GM12891 (cell line): ENCODE data around the gene GDF11.
"Not testable (repeated sequence)": the region's sequence is repeated elsewhere in the genome, so short reads cannot be mapped to it uniquely, and the experiment has no call there.

Source experiments
- DNase-seq: peaks from one replicate; pipeline ENCODE4 v3.0.0; 2011; ENCODE audit warnings: low spot score; ENCODE audit not compliant: insufficient read length
- FAIRE-seq: peaks from 2 replicates; lab custom pipeline; 2011; peaks lifted over from hg19 to GRCh38; lab: Jason Lieb, UNC
- PAX5 ChIP-seq: IDR thresholded peaks from 2 replicates; pipeline ENCODE4 v1.6.1; 2011; ENCODE audit warnings: low read length, moderate library complexity, mild to moderate bottlenecking; ENCODE audit not compliant: insufficient read depth, severe bottlenecking
- POLR2A ChIP-seq: IDR thresholded peaks from 2 replicates; pipeline ENCODE4 v1.6.1; 2011; ENCODE audit warnings: low read depth, low read length, control low read depth
- POLR2AphosphoS5 ChIP-seq: IDR thresholded peaks from 2 replicates; pipeline ENCODE4 v1.6.1; 2011; ENCODE audit warnings: low read depth, low read length, control low read depth
- POU2F2 ChIP-seq: IDR thresholded peaks from 2 replicates; pipeline ENCODE4 v1.6.1; 2011; ENCODE audit warnings: low read depth, mild to moderate bottlenecking, control low read depth, low read length, moderate library complexity
- SPI1 ChIP-seq: IDR thresholded peaks from 2 replicates; pipeline ENCODE4 v1.6.1; 2011; ENCODE audit warnings: low read depth, low read length, control low read depth
- TAF1 ChIP-seq: IDR thresholded peaks from 2 replicates; pipeline ENCODE4 v1.6.1; 2011; ENCODE audit warnings: low read depth, low read length, control low read depth

GDF11 gene

DNA sequence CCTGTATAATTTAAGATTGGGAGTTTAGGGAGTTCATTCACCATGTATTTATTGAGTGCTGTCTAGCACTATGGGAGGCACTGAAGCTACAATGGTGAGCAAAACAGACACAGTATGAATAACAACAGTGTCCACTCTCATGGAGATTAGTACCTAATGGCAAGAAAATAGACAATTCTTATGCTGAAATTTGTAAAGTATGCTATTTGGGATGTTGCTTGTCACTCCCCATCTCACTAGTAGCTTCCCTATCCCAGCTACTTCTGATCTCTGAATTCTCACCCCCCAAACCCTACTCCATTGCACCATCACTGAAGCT is 4.0 kb downstream of the GDF11 start:
- DNase-seq (no peak), FAIRE-seq (no peak)
- no peak for TF ChIP-seq SPI1
- no peak for TF ChIP-seq PAX5
- TF ChIP-seq POLR2A: no peak
- no peak for TF ChIP-seq POU2F2
- no peak for TF ChIP-seq TAF1
- no peak for TF ChIP-seq POLR2AphosphoS5

DNA sequence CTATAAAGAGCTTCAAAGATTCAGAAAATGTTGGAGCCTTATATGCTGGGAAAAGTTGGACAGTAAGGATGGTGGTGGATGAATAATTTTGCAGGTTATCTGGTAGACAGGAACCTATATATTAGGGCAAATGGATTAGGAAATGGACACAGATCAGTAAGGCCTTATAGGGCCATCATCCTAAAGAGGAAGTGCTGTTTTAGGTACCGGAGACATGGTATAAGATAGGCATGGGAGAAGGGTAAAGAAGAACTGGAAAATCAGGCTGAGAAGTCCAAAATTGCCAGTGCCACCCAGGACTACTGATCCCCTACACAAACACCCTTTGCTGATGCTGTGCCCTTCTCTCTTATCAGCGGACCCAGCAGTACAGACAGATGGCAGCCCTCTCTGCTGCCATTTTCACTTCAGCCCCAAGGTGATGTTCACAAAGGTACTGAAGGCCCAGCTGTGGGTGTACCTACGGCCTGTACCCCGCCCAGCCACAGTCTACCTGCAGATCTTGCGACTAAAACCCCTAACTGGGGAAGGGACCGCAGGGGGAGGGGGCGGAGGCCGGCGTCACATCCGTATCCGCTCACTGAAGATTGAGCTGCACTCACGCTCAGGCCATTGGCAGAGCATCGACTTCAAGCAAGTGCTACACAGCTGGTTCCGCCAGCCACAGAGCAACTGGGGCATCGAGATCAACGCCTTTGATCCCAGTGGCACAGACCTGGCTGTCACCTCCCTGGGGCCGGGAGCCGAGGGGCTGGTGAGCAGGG is 5.5 kb downstream of the GDF11 start:
- no peak for TF ChIP-seq POLR2A
- TF ChIP-seq SPI1: peak; percentile 49
- DNase-seq: no peak
- no peak for FAIRE-seq

DNA sequence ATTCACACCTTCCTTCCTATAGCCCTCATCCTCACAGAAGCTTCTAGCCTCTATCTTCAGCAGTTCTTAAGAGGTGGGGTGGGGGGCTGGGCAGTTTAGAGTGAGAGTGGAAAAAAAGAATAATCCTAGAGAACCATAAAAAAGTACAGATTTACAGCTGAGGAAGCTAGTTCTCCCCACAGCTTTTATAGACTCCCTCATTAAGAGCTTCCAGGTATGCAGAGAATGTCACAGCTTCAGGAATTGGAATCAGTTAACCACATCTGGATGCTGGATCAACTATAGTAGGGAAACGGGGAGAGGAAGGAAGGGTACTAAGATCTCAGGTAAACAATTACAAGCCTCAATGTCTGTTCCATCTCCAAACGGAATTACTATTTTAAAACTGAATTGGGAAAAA is 12.3 kb downstream of the GDF11 start:
- no peak for DNase-seq
- FAIRE-seq: no peak
- TF ChIP-seq POU2F2 (no peak), SPI1 (no peak), POLR2AphosphoS5 (no peak), POLR2A (no peak), TAF1 (no peak), PAX5 (no peak)

DNA sequence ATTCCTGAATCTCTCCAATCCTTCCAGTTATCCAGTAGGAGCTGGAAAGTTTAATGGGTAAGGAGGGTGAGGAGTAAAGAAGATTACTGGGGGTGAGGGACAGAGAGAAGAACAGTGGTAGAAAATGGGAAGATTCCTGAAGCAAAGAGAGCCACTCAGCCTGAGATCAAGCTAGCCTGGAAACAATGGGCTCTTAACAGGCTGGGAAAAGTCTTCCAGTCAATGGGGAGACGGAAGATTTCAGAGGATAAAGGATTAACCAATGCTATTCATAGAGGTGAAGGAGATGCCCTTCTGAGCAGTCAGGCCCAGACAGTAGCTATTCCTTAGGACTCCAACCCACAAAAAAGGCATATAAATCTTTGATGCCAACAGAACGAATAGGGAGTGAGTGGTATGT is 14.8 kb downstream of the GDF11 start:
- TF ChIP-seq POLR2AphosphoS5: no peak
- no peak for TF ChIP-seq TAF1
- TF ChIP-seq SPI1: no peak
- no peak for TF ChIP-seq PAX5
- no peak for TF ChIP-seq POU2F2
- TF ChIP-seq POLR2A: no peak
- no peak for FAIRE-seq
- DNase-seq: no peak

DNA sequence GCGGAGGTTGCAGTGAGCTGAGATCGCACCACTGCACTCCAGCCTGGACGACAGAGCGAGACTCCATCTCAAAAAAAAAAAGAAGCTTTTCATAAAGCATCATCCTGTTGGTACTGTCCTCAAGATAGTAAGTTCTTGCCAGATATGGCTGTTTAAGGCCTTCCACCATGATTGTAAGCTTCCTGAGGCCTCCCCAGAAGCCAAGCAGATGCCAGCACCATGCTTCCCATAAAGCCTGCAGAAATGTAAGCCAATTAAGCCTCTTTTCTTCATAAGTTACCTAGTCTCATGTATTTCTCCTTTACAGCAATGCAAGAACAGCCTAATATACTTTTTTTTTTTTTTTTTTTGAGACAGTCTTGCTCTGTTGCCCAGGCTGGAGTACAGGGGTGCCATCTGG is 15.7 kb downstream of the GDF11 start:
- not testable (repeated sequence) for FAIRE-seq

DNA sequence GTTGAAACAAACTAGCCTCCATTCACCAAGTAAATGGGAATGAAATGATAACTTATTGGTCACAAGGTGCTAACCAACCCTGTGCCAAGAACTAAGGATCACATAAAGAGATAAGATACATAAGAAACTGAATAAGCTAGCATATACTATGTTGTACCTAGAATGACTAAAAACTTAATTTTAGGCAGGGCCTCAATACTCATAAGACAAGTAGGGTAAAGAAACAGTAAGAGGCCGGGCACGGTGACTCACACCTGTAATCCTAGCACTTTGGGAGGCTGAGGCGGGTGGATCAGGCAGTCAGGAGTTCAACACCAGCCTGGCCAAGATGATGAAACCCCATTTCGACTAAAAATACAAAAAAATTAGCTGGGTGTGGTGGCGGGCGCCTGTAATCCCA is 17.7 kb downstream of the GDF11 start:
- DNase-seq: no peak
- TF ChIP-seq POLR2A (no peak), PAX5 (no peak), POLR2AphosphoS5 (no peak), POU2F2 (no peak), SPI1 (no peak), TAF1 (no peak)
- no peak for FAIRE-seq

More for the DNA sequence above, 15.7 kb downstream of the GDF11 start:
- DNase-seq: not testable (repeated sequence)

DNA sequence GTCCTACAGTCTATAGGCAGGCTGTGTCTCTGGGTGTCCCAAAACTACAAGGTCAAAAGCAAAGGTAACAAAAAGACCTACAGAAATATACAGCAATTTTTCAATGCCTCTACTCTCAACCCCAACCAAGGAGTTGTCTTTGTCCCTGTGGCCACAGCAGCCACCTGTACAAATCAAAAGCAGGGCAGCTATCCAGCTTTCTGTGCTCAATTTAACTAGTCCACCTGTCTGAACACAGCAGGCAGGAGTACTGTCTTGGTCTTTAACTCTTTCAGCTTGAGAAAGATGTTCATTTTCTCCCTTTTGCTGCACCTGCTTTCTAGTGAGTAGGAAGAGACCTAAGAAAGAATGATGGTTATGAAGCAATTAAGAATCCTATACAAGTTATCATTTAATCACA is 19.7 kb downstream of the GDF11 start:
- DNase-seq (no peak), FAIRE-seq (no peak)
- no peak for TF ChIP-seq POLR2AphosphoS5
- TF ChIP-seq PAX5: no peak

DNA sequence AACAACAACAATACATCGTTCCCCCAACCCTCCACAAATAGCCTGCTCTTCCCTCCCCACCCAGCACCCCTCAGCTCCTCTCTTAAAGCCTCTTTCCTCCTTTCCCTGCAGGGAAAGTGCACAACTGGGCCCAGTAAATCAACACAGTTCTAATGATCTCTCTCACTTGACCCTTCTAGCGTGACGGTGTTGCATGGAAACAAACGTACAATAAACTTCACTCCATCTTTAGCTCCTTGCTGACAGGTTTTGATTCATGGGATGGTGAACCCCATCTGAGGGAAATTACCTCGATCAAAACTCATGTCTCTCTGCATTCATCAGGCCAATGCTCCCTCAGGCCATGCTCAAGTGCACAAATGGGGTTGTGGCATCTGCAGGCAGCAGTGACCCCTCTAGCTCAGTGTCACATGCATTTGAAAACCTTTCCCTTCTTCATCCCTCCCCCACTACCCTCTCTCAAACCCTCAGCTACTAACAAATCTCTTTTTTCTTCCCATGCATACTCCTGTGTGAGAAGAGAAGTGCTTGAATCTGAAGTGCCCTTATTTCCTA is 22.9 kb downstream of the GDF11 start:
- DNase-seq (no peak), FAIRE-seq (no peak)
- TF ChIP-seq TAF1 (no peak), PAX5 (no peak), POU2F2 (no peak)

DNA sequence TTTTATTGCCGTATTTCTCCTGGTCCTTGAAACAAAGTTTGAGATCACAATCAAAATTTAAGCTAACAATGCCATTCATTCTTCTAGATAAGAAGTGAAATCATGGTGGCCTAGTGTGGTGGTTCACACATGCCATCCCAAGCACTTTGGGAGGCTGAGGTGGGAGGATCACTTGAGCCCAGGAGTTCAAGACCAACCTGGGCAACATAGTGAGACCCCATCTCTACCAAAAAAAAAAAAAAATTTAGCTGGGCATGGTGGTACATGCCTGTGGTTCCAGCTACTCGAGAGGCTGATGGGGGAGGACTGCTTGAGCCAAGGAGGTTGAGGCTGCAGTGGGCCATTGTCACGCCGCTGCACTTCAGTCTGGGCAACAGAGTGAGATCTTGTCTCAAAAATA is 24.2 kb downstream of the GDF11 start:
- DNase-seq (no peak), FAIRE-seq (no peak)
- TF ChIP-seq POU2F2: no peak
- no peak for TF ChIP-seq SPI1
- no peak for TF ChIP-seq PAX5
- TF ChIP-seq TAF1: no peak
- no peak for TF ChIP-seq POLR2AphosphoS5
- TF ChIP-seq POLR2A: no peak

DNA sequence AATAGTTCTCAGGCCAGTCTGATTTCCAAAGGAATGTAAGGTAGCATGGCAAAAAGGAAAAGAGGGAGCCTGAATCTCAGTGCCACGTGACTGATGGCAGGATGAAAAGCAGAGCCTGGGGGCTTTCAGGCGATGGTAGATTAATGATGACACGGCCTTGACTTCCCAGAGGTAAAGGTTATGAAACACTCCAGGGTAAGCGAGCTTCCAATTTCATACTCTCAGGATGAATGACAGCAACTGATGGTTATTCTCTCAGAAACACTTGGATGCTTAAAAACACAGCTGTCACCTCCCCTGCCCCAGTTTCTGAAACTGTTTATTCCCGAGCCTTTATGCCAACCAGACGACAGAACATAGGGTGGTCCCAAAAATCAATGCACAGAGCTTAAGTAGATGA is 28.8 kb downstream of the GDF11 start:
- TF ChIP-seq PAX5: no peak
- TF ChIP-seq POLR2AphosphoS5: no peak
- no peak for TF ChIP-seq POLR2A
- no peak for TF ChIP-seq TAF1
- no peak for TF ChIP-seq SPI1
- no peak for TF ChIP-seq POU2F2
- no peak for FAIRE-seq
- DNase-seq: no peak

DNA sequence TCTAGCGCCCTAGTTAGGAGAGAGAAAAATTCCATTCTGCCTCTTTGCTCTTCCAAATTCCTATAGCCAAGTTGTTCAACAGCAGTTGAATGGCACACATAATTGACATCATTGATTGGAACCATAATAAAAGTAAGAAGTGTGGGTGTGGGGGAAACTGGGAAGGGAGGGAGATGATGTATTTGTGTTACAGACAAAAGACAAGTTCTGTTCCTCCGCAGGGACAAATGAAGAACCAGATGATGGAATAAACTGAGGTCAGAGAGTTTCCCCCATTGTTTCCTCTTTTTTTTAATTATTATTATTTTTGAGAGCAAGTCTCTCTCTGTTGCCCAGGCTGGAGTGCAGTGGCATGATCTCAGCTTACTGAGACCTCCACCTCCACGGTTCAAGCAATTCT is 34.9 kb downstream of the GDF11 start:
- FAIRE-seq (no peak), DNase-seq (no peak)
- TF ChIP-seq POLR2AphosphoS5 (no peak), POU2F2 (no peak), POLR2A (no peak), SPI1 (no peak), TAF1 (no peak), PAX5 (no peak)
